Right lobe of liver (tissue), 6 donors: ENCODE data around the gene SYPL1. TPM values are rescaled to one million over a fixed set of nuclear protein-coding genes. Genes with fewer than 3 reads are reported as not detected.

Experiments used
- ATAC-seq, 4 donors: fragments of 200-7000 bp; cut with Tn5 transposase; one replicate each; pipeline ENCODE4 v1.9.1; 2020; ENCODE audit warnings: mild to moderate bottlenecking in 4 of 4, moderate library complexity in 4 of 4
- DNase-seq, 3 donors: peaks; one replicate each; pipeline ENCODE4 v3.0.0-alpha.2; 2020
- H3K27ac ChIP-seq, 3 donors: fragments of 200-600 bp; one replicate each; pipeline ENCODE4 v1.8.0; 2022
- H3K27me3 ChIP-seq, 2 donors: fragments of 200-600 bp; one replicate each; pipeline ENCODE4 v1.8.0; 2022
- H3K36me3 ChIP-seq, 4 donors: fragments of 200-600 bp; sonication (generic) in 1 of 4; one replicate each; pipeline versions ENCODE4 v1.5.1 to v1.8.0; 2017 to 2022; ENCODE audit warnings: control low read depth in 1 of 4
- H3K4me1 ChIP-seq, 4 donors: fragments of 200-600 bp; sonication (generic) in 1 of 4; one replicate each; pipeline versions ENCODE4 v1.5.1 to v1.8.0; 2017 to 2022; ENCODE audit warnings: control low read depth in 1 of 4
- H3K4me3 ChIP-seq, 3 donors: fragments of 200-600 bp; one replicate each; pipeline ENCODE4 v1.8.0; 2022
- H3K9me3 ChIP-seq, 4 donors: fragments of 200-600 bp; sonication (generic) in 1 of 4; one replicate each; pipeline versions ENCODE4 v1.5.1 to v1.8.0; 2017 to 2022; ENCODE audit warnings: control low read depth in 1 of 4
- POLR2A ChIP-seq: fragments of 450-650 bp; IDR thresholded peaks from one replicate; pipeline ENCODE4 v1.6.1; 2017; ENCODE audit warnings: antibody characterized with exemption, mild to moderate bottlenecking
- WGBS: methylation state at CpG from one replicate; pipeline ENCODE4 v1.1.6; 2018; ENCODE audit warnings: low coverage, low lambda C conversion rate; ENCODE audit not compliant: insufficient coverage; ENCODE audit errors: missing lambda C conversion rate; 5-methylcytosine and 5-hydroxymethylcytosine counted together
- intact Hi-C, 2 donors: fragments of 100-400 bp; cut with DNase I; formaldehyde crosslinking; loops; one replicate each; pipeline versions ENCODE4 v1.11.2 to v1.14.1; 2022
- total RNA-seq, 6 experiments: library from RNA; depleted of rRNA in 2 of 6; stranded (reverse); fragments of >200 nt in 2 of 6; fragmentation: NEBNext Ultra II Directional in 3 of 6; extraction: Animal tissue kit (Norgen Biotek cat#: 25700) in 3 of 6; gene quantifications; one replicate each; pipeline versions ENCODE4 v1.1.0 to v1.2.4, GENCODE V29; 2016 to 2023
- TF ChIP-seq, protein P1 (sequence below), 4 donors: fragments of 200-600 bp in 3 of 4; fragments of 450-650 bp in 1 of 4; IDR thresholded peaks; one replicate each; pipeline versions ENCODE4 v1.5.1 to v1.8.0; 2016 to 2022; ENCODE audit warnings: antibody characterized with exemption in 4 of 4, mild to moderate bottlenecking in 2 of 4
- donor health status: DM: no; HTN: yes; CAD: no.
- donor health status: DM: no; HTN: no; CAD: no.
- donor health status: DM: no; HTN: no; CAD: no.
- donor health status: DM: no; HTN: yes; CAD: no.
- donor health status: DM: no; HTN: yes; CAD: no.

SYPL1 gene
- total RNA-seq, 6 experiments from 2014 or later, result 29.5 to 43.0 (median 37.1) TPM

DNA sequence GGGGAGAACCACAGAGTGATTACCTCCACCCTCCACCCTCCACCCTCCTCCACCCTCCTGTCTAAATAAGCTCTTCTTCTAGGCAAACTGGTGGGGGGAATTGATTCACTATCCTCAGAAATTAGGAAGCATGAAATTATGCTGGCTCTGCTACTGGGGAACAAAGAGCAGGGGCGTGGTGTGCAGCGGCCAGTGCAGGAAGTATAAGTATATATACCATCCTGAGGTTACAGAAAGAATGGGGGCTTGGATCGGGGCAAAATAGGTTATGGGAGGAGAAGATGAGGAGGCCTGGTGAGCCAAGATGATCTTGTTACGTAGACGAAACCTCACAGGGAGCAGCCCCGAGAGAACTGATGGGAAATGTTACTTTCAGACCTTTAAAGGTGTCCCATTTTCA, 49.1 kb downstream of the SYPL1 start:
- Histone ChIP-seq H3K9me3 (no peaks in the 10 kb centered on the region), H3K27ac (no peak overlapping the region), H3K4me3 (no peak overlapping the region), H3K36me3 (no peaks in the 10 kb centered on the region), H3K27me3 (no peaks in the 10 kb centered on the region), H3K4me1 (peaks cover 0 to 10% (median 5%) of the 10 kb centered on the region in 4 donors)
- intact Hi-C loops, result no loop called here
- no peak for TF ChIP-seq POLR2A
- ATAC-seq, result no peak
- 64% methylated on average over 6 of the region's 6 CpGs for WGBS
- no peak for DNase-seq

- intact Hi-C loops, result no loop called here
- Histone ChIP-seq H3K27ac (no peak overlapping the region), H3K36me3 (no peaks in the 10 kb centered on the region), H3K4me3 (no peak overlapping the region), H3K27me3 (no peaks in the 10 kb centered on the region), H3K9me3 (no peaks in the 10 kb centered on the region), H3K4me1 (peaks cover 0 to 10% (median 5%) of the 10 kb centered on the region in 4 donors)
- 83% methylated on average over 2 of the region's 2 CpGs for WGBS
- ATAC-seq (no peak), DNase-seq (no peak)
- TF ChIP-seq POLR2A, result no peak
- TF ChIP-seq, protein P1, sequence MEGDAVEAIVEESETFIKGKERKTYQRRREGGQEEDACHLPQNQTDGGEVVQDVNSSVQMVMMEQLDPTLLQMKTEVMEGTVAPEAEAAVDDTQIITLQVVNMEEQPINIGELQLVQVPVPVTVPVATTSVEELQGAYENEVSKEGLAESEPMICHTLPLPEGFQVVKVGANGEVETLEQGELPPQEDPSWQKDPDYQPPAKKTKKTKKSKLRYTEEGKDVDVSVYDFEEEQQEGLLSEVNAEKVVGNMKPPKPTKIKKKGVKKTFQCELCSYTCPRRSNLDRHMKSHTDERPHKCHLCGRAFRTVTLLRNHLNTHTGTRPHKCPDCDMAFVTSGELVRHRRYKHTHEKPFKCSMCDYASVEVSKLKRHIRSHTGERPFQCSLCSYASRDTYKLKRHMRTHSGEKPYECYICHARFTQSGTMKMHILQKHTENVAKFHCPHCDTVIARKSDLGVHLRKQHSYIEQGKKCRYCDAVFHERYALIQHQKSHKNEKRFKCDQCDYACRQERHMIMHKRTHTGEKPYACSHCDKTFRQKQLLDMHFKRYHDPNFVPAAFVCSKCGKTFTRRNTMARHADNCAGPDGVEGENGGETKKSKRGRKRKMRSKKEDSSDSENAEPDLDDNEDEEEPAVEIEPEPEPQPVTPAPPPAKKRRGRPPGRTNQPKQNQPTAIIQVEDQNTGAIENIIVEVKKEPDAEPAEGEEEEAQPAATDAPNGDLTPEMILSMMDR (IDR thresholded peaks at IDR 0.05), result no peak
Observed at GRCh38 chr7:106062521-106062931, 49.6 kb downstream of the SYPL1 start.

- H3K4me3 ChIP-seq, result no peak overlapping the region
- DNase-seq (no peak), ATAC-seq (no peak)
- no peak overlapping the region for H3K27ac ChIP-seq
- H3K36me3 ChIP-seq, result no peaks in the 10 kb centered on the region
- TF ChIP-seq, protein P1 (IDR thresholded peaks at IDR 0.05), result no peak
- no peak for TF ChIP-seq POLR2A
- no peaks in the 10 kb centered on the region for H3K27me3 ChIP-seq
- 100% methylated on average over 1 of the region's 7 CpGs for WGBS
- peaks cover 0 to 10% (median 5%) of the 10 kb centered on the region in 4 donors for H3K4me1 ChIP-seq
- H3K9me3 ChIP-seq, result no peaks in the 10 kb centered on the region
- intact Hi-C loops, result no loop called here
Observed at GRCh38 chr7:106062006-106062405, 50.1 kb downstream of the SYPL1 start.

DNA sequence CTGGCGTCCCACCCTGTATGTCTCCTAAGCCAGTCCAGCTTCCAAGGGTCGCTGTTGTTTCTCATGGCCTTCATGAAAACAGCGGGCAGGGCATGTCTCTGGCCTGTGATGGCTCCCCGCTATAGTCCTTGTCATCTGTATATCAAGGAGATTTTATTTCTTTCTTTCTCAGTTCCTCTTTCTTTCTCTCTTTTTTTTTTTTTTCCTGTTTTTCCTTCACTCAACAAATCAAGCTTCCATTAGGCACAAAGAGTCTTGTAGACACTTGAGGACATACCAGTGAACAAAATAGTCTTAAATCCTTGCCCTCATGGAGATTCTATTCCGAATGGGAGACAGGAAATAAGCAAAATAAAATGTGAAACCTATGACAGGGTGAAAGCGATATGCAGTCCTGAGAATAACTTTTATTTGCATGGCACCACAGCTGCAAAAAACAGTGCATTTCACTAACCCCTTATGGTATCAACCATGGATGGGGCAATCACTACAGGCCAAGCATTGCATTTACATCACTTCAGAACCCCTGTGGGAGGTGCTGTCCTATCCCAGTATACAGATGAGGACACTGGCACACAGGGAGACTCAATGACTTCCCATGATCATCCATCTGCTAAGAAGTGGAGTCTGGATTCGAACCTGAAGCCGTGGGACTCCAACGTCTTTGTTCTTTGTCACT, 50.7 kb downstream of the SYPL1 start:
- DNase-seq, result no peak
- intact Hi-C loops, result no loop called here
- Histone ChIP-seq H3K27me3 (no peaks in the 10 kb centered on the region), H3K4me3 (no peak overlapping the region), H3K27ac (no peak overlapping the region), H3K36me3 (no peaks in the 10 kb centered on the region), H3K9me3 (no peaks in the 10 kb centered on the region), H3K4me1 (peaks cover 0 to 10% (median 5%) of the 10 kb centered on the region in 4 donors)
- WGBS, result 86% methylated on average over 6 of the region's 9 CpGs
- TF ChIP-seq POLR2A, result no peak
- TF ChIP-seq, protein P1 (IDR thresholded peaks at IDR 0.05), result no peak
- no peak for ATAC-seq

- no peak for DNase-seq
- intact Hi-C loops, result no loop called here
Observed at GRCh38 chr7:106060394-106060920, 51.7 kb downstream of the SYPL1 start.

More at GRCh38 chr7:106060394-106060920, 51.7 kb downstream of the SYPL1 start:
- Histone ChIP-seq H3K27ac (no peak overlapping the region), H3K27me3 (no peaks in the 10 kb centered on the region), H3K9me3 (no peaks in the 10 kb centered on the region), H3K36me3 (no peaks in the 10 kb centered on the region), H3K4me1 (peaks cover 0 to 10% (median 5%) of the 10 kb centered on the region in 4 donors), H3K4me3 (no peak overlapping the region)
- ATAC-seq, result no peak
- WGBS, result 92% methylated on average over 5 of the region's 7 CpGs
- TF ChIP-seq POLR2A, result no peak
